GM12864 (cell line): ENCODE results near the gene ZC3H14.

ENCODE experiments used
- DNase-seq: peaks from one replicate; pipeline ENCODE4 v3.0.0-alpha.2; 2011; ENCODE audit warnings: low read depth
- H3K4me3 ChIP-seq: 2 replicates; pipeline ENCODE4 v1.5.1; 2011; ENCODE audit warnings: mild to moderate bottlenecking, low read depth, low read length, control low read depth
- CTCF ChIP-seq: IDR thresholded peaks from 2 replicates; pipeline ENCODE4 v1.5.1; 2011; ENCODE audit warnings: low read depth, mild to moderate bottlenecking, moderate library complexity, low read length, control low read depth, inconsistent platforms; ENCODE audit errors: missing control alignments

Gene ZC3H14

GRCh38 chr14:88614218-88614907 is 51.5 kb downstream of the ZC3H14 start:
- DNase-seq: no peak
- no peak for TF ChIP-seq CTCF
- H3K4me3 ChIP-seq: no peak overlapping the region

GRCh38 chr14:88616697-88617096 is 53.9 kb downstream of the ZC3H14 start:
- DNase-seq: no peak
- H3K4me3 ChIP-seq: no peak overlapping the region
- no peak for TF ChIP-seq CTCF

- DNase-seq: no peak
- no peak overlapping the region for H3K4me3 ChIP-seq
- TF ChIP-seq CTCF: no peak
Measured at GRCh38 chr14:88617479-88617878, 54.6 kb downstream of the ZC3H14 start.

- H3K4me3 ChIP-seq: no peak overlapping the region
- TF ChIP-seq CTCF: no peak
- DNase-seq: no peak
Measured at GRCh38 chr14:88618476-88618875, 55.6 kb downstream of the ZC3H14 start.

GRCh38 chr14:88621100-88621499 is 58.3 kb downstream of the ZC3H14 start:
- H3K4me3 ChIP-seq: no peak overlapping the region
- DNase-seq: no peak
- TF ChIP-seq CTCF: no peak

GRCh38 chr14:88625671-88626070 is 62.8 kb downstream of the ZC3H14 start:
- no peak for DNase-seq
- no peak overlapping the region for H3K4me3 ChIP-seq
- TF ChIP-seq CTCF: no peak

- no peak for TF ChIP-seq CTCF
- DNase-seq: no peak
- no peak overlapping the region for H3K4me3 ChIP-seq
Measured at GRCh38 chr14:88628033-88628432, 65.2 kb downstream of the ZC3H14 start.
